ENCODE results near the gene CDH18.

DNA sequence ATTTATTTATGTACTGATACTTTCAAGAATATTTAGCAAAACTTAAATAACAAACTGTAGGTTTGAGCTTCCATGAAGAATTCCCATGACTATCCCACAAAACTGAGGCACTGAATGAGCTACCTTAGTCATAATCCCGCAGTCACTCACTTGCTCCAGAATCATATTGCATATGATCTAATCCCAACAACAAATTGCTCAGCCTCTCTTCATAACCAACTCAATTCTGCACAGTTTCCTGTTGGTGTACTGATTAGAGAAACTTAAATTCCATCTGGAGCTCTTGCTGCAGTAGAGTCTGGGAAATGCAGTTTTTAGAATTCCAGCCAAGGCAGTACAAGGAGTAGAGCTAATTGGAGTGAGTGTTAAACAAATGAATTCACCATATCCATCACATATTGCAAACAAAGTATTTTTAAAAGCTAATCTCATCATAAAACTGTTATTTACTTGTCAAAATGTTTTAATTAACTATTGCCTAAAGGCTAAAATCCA is 35.7 kb upstream of the CDH18 start:
- TF ChIP-seq POLR2AphosphoS5 (IDR thresholded peaks at IDR 0.05) = no peak
- TF ChIP-seq, protein P1, sequence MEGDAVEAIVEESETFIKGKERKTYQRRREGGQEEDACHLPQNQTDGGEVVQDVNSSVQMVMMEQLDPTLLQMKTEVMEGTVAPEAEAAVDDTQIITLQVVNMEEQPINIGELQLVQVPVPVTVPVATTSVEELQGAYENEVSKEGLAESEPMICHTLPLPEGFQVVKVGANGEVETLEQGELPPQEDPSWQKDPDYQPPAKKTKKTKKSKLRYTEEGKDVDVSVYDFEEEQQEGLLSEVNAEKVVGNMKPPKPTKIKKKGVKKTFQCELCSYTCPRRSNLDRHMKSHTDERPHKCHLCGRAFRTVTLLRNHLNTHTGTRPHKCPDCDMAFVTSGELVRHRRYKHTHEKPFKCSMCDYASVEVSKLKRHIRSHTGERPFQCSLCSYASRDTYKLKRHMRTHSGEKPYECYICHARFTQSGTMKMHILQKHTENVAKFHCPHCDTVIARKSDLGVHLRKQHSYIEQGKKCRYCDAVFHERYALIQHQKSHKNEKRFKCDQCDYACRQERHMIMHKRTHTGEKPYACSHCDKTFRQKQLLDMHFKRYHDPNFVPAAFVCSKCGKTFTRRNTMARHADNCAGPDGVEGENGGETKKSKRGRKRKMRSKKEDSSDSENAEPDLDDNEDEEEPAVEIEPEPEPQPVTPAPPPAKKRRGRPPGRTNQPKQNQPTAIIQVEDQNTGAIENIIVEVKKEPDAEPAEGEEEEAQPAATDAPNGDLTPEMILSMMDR (IDR thresholded peaks at IDR 0.05) = no peak
